Vagina (tissue), 2 donors: ENCODE results near the gene ALDH3B2.

Source experiments
- CTCF ChIP-seq, 3 experiments: fragments of 450-650 bp in 2 of 3; fragments of 200-600 bp in 1 of 3; sonication (generic) in 1 of 3; IDR thresholded peaks; one replicate each; pipeline ENCODE4 v1.5.1; 2017 to 2019; ENCODE audit warnings: antibody characterized with exemption in 3 of 3, mild to moderate bottlenecking in 2 of 3, moderate library complexity in 2 of 3
- POLR2A ChIP-seq, 2 donors: fragments of 450-650 bp; IDR thresholded peaks; one replicate each; pipeline ENCODE4 v1.6.1; 2017; ENCODE audit warnings: antibody characterized with exemption in 2 of 2, mild to moderate bottlenecking in 2 of 2, moderate library complexity in 2 of 2

DNA sequence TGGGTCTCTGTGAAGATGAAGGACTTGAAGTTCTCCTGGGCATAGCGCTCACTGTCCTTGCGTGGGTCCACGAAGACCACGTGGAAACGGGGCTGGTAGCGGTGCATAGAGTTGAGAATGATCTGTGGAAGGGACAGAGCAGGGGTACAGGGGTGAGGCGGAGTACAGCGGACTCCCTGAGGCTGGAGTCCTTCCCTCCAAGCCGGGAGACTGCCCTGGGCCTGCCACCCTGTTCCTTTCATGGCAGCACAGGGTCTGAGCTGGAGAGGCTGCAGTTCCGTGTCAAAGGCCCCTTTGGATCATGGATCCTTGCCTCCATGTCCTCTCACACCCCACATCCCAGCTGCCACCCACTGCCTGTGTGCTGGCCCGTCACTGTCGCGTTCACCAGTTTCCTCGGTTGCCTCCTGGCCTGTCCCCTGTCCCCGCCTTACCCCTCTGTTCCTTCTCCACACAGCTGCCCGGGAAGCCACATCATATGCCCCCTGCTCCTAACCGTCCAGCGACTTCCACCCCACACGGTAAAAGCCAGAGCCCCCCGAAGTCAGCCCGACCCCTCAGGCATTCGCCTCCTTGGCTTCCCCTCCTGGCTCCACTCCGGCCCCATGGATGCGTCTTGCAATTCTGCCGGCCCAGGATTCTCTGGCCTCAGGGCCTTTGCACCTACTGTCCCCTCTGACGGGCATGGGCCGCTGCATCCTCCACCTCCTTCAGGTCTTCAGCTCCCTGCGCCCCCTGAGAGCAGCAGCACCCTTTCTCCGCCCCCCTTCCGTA lies 41.3 kb downstream of the ALDH3B2 start:
- TF ChIP-seq CTCF (IDR thresholded peaks at IDR 0.05) (no peak), POLR2A (IDR thresholded peaks at IDR 0.05) (no peak)
